ENCODE measurements around the gene CACNA1B. TPM values are rescaled to one million over a fixed set of nuclear protein-coding genes. Genes with fewer than 3 reads are reported as not detected.
"Not testable (repeated sequence)": the region's sequence is repeated elsewhere in the genome, so short reads cannot be mapped to it uniquely, and the experiment has no call there.

The CACNA1B gene
- total RNA-seq, 2 donors from 2014 or later, result 0.02 to 0.07 TPM

- H3K27me3 Mint-ChIP-seq (ENCODE audit: low read depth); H3K4me3 Mint-ChIP-seq; H3K27ac Mint-ChIP-seq; H3K9me3 Mint-ChIP-seq; ATAC-seq (replicated peaks in 1 of 2); H3K36me3 Mint-ChIP-seq (ENCODE audit: insufficient read depth in 2 of 2); H3K4me1 Mint-ChIP-seq (ENCODE audit: low read depth); DNase-seq: not testable (repeated sequence)
Measured at GRCh38 chr9:138113701-138114325, 236.2 kb downstream of the CACNA1B start.

GRCh38 chr9:138114501-138115245 is 237.1 kb downstream of the CACNA1B start:
- H3K36me3 Mint-ChIP-seq (ENCODE audit: insufficient read depth in 2 of 2), result no peaks in the 10 kb centered on the region
- no peaks in the 10 kb centered on the region for H3K4me1 Mint-ChIP-seq (ENCODE audit: low read depth)
- no peak overlapping the region for H3K4me3 Mint-ChIP-seq
- H3K27me3 Mint-ChIP-seq (ENCODE audit: low read depth), result no peaks in the 10 kb centered on the region
- H3K9me3 Mint-ChIP-seq, result no peaks in the 10 kb centered on the region
- no peak overlapping the region for H3K27ac Mint-ChIP-seq
- ATAC-seq (replicated peaks in 1 of 2) (no peak), DNase-seq (no peak)

DNA sequence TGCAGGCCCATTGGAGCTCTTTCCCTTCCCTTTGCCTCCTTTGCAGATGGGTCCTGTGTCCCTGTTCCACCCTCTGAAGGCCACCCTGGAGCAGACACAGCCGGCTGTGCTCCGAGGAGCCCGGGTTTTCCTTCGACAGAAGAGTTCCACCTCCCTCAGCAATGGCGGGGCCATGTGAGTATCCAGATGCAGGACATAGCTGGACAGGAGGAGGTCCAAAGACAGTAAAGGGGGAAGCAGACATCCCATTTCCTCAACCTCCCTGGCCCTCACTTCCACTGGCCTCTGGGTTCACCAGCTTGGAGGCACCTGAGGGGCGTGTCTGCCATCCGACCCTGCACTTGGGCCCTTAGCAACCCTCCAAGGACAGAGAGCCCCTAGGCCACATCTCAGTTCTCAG is 237.9 kb downstream of the CACNA1B start:
- no peaks in the 10 kb centered on the region for H3K9me3 Mint-ChIP-seq
- no peak overlapping the region for H3K4me3 Mint-ChIP-seq
- H3K27me3 Mint-ChIP-seq (ENCODE audit: low read depth), result no peaks in the 10 kb centered on the region
- H3K36me3 Mint-ChIP-seq (ENCODE audit: insufficient read depth in 2 of 2), result no peaks in the 10 kb centered on the region
- ATAC-seq (replicated peaks in 1 of 2), result no peak
- H3K4me1 Mint-ChIP-seq (ENCODE audit: low read depth), result no peaks in the 10 kb centered on the region
- H3K27ac Mint-ChIP-seq, result no peak overlapping the region
- DNase-seq, result no peak

DNA sequence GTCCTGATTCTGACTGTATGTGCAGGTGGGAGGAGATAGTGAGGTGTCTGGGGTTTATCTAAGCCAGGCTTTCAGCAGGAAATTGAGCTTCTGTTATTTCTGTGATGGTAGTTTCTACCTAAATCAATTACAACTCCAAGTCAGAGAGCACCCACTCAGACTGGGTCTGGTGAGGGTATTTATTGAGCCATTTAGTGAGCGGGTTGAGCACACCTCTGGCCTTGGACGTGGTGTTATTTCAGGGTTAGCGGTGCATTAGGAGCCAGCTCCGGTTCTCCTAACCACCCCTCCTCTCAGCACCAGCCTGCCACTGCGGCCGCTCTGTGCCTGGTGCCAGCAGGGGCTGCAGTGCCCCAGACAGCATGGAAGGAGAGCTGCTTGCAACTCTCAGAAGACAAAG is 238.9 kb downstream of the CACNA1B start:
- DNase-seq, result no peak
- Mint-ChIP-seq H3K4me3 (no peak overlapping the region), H3K9me3 (no peaks in the 10 kb centered on the region), H3K27me3 (ENCODE audit: low read depth) (no peaks in the 10 kb centered on the region), H3K36me3 (ENCODE audit: insufficient read depth in 2 of 2) (no peaks in the 10 kb centered on the region), H3K4me1 (ENCODE audit: low read depth) (no peaks in the 10 kb centered on the region), H3K27ac (no peak overlapping the region)
- no peak for ATAC-seq (replicated peaks in 1 of 2)

- H3K27ac Mint-ChIP-seq, result no peak overlapping the region
- no peaks in the 10 kb centered on the region for H3K9me3 Mint-ChIP-seq
Measured at GRCh38 chr9:138117101-138117750, 239.6 kb downstream of the CACNA1B start.

GRCh38 chr9:138117836-138118235 is 240.3 kb downstream of the CACNA1B start:
- DNase-seq, result no peak
- Mint-ChIP-seq H3K9me3 (no peaks in the 10 kb centered on the region), H3K4me3 (no peak overlapping the region), H3K27me3 (ENCODE audit: low read depth) (no peaks in the 10 kb centered on the region), H3K36me3 (ENCODE audit: insufficient read depth in 2 of 2) (no peaks in the 10 kb centered on the region), H3K27ac (no peak overlapping the region), H3K4me1 (ENCODE audit: low read depth) (no peaks in the 10 kb centered on the region)
- ATAC-seq (replicated peaks in 1 of 2), result no peak

More at GRCh38 chr9:138117101-138117750, 239.6 kb downstream of the CACNA1B start:
- DNase-seq (no peak), ATAC-seq (replicated peaks in 1 of 2) (no peak)
- Mint-ChIP-seq H3K36me3 (ENCODE audit: insufficient read depth in 2 of 2) (no peaks in the 10 kb centered on the region), H3K4me3 (no peak overlapping the region), H3K27me3 (ENCODE audit: low read depth) (no peaks in the 10 kb centered on the region), H3K4me1 (ENCODE audit: low read depth) (no peaks in the 10 kb centered on the region)

GRCh38 chr9:138118601-138119071 is 241.1 kb downstream of the CACNA1B start:
- no peak for ATAC-seq (replicated peaks in 1 of 2)
- Mint-ChIP-seq H3K36me3 (ENCODE audit: insufficient read depth in 2 of 2) (no peaks in the 10 kb centered on the region), H3K4me3 (no peak overlapping the region), H3K27me3 (ENCODE audit: low read depth) (no peaks in the 10 kb centered on the region), H3K4me1 (ENCODE audit: low read depth) (no peaks in the 10 kb centered on the region), H3K9me3 (no peaks in the 10 kb centered on the region), H3K27ac (no peak overlapping the region)
- no peak for DNase-seq

- Mint-ChIP-seq H3K4me1 (ENCODE audit: low read depth) (no peaks in the 10 kb centered on the region), H3K36me3 (ENCODE audit: insufficient read depth in 2 of 2) (no peaks in the 10 kb centered on the region), H3K9me3 (no peaks in the 10 kb centered on the region), H3K27ac (no peak overlapping the region), H3K4me3 (no peak overlapping the region), H3K27me3 (ENCODE audit: low read depth) (no peaks in the 10 kb centered on the region)
- DNase-seq (no peak), ATAC-seq (replicated peaks in 1 of 2) (no peak)
Measured at GRCh38 chr9:138119202-138120027, 241.8 kb downstream of the CACNA1B start.

DNA sequence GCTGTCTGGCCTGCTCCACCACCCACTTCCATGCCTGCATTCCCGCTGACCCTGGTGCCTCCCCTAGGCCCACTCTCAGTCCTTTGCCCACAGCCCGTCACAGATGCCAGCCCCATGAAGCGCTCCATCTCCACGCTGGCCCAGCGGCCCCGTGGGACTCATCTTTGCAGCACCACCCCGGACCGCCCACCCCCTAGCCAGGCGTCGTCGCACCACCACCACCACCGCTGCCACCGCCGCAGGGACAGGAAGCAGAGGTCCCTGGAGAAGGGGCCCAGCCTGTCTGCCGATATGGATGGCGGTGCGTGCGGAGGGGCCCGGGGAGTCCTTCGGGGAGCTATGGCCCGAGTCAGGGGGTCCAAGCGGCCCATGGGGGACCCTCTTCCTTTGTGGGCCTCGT is 242.5 kb downstream of the CACNA1B start:
- Mint-ChIP-seq H3K27me3 (ENCODE audit: low read depth) (no peaks in the 10 kb centered on the region), H3K36me3 (ENCODE audit: insufficient read depth in 2 of 2) (no peaks in the 10 kb centered on the region), H3K27ac (no peak overlapping the region), H3K9me3 (no peaks in the 10 kb centered on the region), H3K4me1 (ENCODE audit: low read depth) (no peaks in the 10 kb centered on the region), H3K4me3 (no peak overlapping the region)
- ATAC-seq (replicated peaks in 1 of 2) (no peak), DNase-seq (no peak)

GRCh38 chr9:138120511-138121437 is 243.2 kb downstream of the CACNA1B start:
- Mint-ChIP-seq H3K36me3 (ENCODE audit: insufficient read depth in 2 of 2) (no peaks in the 10 kb centered on the region), H3K27me3 (ENCODE audit: low read depth) (no peaks in the 10 kb centered on the region), H3K27ac (no peak overlapping the region), H3K9me3 (no peaks in the 10 kb centered on the region), H3K4me3 (no peak overlapping the region), H3K4me1 (ENCODE audit: low read depth) (no peaks in the 10 kb centered on the region)
- no peak for DNase-seq
- no peak for ATAC-seq (replicated peaks in 1 of 2)

- Mint-ChIP-seq H3K4me1 (ENCODE audit: low read depth) (no peaks in the 10 kb centered on the region), H3K36me3 (ENCODE audit: insufficient read depth in 2 of 2) (no peaks in the 10 kb centered on the region)
- ATAC-seq (replicated peaks in 1 of 2), result no peak
Measured at GRCh38 chr9:138121438-138122050, 244.0 kb downstream of the CACNA1B start.

GRCh38 chr9:138122201-138122600 is 244.6 kb downstream of the CACNA1B start:
- H3K4me1 Mint-ChIP-seq (ENCODE audit: low read depth), result no peaks in the 10 kb centered on the region
- H3K27ac Mint-ChIP-seq, result no peak overlapping the region
- no peaks in the 10 kb centered on the region for H3K9me3 Mint-ChIP-seq
- no peak overlapping the region for H3K4me3 Mint-ChIP-seq
- H3K27me3 Mint-ChIP-seq (ENCODE audit: low read depth), result no peaks in the 10 kb centered on the region
- no peak for ATAC-seq (replicated peaks in 1 of 2)
- no peaks in the 10 kb centered on the region for H3K36me3 Mint-ChIP-seq (ENCODE audit: insufficient read depth in 2 of 2)
- no peak for DNase-seq

More at GRCh38 chr9:138121438-138122050, 244.0 kb downstream of the CACNA1B start:
- H3K9me3 Mint-ChIP-seq, result no peaks in the 10 kb centered on the region
- H3K27ac Mint-ChIP-seq, result no peak overlapping the region
- H3K4me3 Mint-ChIP-seq, result no peak overlapping the region
- no peak for DNase-seq
- no peaks in the 10 kb centered on the region for H3K27me3 Mint-ChIP-seq (ENCODE audit: low read depth)

Data from activated T-cell treated with anti-CD3 and anti-CD28 coated beads, Interleukin-2, amount 50 U/mL, for 72 hours (primary cell).